GM04503 (cell line): ENCODE data around the gene ZACN.

ENCODE experiments used
- DNase-seq: peaks from one replicate; pipeline ENCODE4 v3.0.0-alpha.2; 2012; ENCODE audit warnings: low read depth

Gene ZACN

GRCh38 chr17:76082326-76083251 lies 3.6 kb downstream of the ZACN start:
- no peak for DNase-seq

DNA sequence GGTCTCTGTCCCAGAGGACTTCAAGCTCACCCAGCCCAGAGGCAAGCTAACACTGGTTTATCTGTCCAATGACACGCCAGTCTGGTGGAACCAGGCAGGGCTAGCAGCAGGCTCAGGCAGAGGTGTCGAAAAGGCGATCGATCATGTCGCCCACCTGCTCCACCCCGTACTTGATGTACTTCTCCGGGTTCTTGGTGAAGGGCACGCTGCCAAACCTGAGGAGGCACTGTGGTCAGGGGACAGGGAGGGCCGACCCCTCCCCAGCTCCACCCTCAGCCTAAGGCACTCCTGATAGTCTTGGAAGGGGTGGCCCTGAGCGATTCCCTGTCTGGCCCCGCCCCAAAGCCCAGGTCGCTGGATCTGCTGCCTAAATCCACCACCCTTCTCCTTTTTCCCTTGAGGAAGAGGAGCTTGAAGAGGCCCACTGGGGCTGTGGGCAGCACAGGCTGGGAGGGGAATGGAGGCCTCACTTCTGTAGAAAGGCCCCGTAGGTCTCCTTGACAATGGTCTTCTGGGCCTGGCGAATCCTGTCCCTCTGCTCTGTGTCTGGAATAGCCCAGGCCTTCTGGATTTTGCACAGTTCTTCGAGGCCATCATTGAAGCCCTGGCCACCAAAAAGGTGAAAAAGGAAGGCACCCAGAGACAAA lies 4.7 kb downstream of the ZACN start:
- DNase-seq = no peak

GRCh38 chr17:76085066-76085730 lies 6.2 kb downstream of the ZACN start:
- DNase-seq = no peak

DNA sequence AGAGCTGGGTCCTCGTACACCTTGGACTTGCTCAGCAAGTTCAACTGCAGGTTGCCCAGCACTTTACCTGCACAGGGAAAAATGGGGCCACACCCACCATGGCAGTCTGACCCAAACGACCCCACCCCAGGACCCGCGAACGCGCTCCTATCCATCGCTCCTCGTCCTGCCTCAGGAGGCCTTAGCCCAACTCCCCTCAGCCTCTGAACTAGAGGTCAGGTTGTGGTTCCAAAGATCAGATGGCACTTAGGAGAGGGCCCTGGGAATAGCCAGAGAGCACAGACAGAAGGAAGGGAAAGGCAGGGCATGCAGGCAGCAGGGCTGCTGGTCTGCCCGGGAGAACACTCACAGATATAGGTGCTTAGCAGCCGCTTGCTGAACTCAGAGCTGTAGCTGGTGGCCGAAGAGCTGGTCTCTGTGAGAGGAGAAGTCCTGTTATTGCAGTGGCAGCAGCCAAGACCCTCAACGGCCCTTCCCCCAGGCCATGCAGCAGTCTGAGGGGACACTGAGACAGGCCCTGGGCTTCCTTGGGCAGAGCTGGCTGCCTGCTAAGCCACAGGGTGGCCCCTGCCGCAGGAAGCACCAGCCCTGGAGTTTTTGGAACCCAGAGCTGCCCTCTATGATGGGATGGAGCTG lies 6.9 kb downstream of the ZACN start:
- DNase-seq = no peak

DNA sequence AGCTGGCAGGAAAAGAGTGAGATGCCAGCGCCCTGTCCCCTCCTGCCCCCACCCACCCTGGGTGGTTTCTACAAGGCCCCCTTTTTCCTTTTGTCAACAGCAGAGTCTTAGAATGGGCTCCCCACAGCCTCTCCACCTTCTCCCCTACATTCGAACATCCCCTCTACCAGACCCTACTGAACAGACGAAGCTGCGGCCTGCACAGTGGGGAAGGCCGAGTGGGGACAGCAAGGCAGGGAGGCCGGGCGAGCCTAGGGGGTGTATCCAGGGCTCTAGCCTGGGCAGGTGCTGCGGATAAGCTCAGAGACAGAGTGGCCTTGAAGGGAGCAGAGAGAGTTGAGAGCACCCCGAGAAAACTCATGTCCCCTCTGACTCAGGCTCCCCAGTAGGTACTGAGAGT lies 7.4 kb downstream of the ZACN start:
- no peak for DNase-seq

- no peak for DNase-seq
Measured at GRCh38 chr17:76087531-76087930, 8.5 kb downstream of the ZACN start.

GRCh38 chr17:76088041-76088867 lies 9.3 kb downstream of the ZACN start:
- DNase-seq = no peak

DNA sequence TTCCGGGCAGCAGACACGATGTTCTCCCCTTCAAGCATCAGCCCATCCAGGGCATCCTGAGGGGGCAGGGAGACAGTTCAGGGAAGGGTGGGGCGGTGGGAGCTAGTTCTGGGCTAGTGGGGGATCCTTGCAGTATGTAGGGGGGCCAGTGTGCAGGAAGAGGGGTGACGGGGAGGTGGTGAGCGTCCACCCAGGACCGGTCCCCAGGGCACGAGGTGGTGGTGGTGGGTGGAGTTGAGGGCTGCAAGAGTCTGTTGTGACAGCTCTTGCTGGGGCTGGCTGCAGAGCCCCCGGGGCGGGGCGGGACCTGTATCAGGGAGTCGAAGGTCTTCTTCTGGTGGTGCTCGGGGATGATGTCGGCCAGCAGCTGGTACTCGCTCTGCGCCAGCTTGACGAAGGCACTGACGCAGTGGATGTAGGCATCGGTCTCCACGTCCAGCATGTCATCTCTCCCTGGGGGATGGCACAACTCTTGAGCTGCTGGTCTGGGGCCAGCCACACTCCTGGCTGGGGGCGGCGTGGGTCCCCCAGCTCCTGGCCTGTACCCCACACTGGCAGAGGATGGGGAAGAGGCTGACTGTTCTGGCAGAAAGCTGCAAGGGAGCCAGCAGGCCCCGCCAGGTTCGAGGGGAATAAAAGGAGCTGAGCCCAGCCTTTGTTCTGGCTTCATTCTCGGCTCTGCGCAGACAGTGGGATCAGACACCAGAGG lies 10.0 kb downstream of the ZACN start:
- DNase-seq = no peak

DNA sequence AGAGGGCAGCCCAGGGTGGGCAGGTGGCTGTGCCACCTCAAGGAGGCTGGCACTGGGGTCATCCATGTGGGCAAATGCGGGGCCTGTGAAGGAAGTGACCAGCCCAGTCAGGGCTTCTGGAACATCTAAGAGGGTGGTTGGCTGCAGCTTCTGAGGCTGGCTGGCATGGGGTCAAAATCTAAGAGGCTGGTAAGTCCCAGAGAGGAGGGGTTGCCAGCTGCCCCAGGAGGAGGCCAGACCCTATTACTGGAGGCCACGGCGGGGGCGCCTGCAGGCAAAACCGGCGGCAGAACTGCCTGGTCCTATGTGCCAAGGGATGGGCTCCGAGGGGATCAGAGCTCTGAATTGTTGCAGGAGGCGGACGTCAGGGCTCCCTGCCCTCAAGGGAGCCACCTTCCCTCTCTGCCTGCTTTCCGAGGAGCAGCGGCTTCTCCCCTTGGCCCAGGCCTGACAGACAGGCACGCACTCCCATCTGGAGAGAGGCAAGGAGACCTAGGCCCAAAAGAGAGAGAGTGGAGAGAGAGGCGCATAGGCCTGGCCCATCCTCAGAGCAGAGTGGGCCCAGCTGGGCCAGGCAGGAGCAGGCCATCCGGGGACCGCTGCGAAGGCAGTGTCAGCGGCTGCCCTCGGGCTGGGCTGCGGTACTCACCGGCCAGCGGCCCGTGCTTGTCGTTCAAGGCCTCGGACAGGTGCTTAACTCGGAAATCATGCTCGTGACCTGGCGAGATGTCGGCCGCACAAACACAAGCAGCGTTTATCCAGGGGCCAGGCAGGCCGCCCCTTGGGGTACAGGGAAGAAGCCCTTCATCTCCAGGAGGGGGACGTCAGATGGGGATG lies 10.9 kb downstream of the ZACN start:
- DNase-seq = no peak

DNA sequence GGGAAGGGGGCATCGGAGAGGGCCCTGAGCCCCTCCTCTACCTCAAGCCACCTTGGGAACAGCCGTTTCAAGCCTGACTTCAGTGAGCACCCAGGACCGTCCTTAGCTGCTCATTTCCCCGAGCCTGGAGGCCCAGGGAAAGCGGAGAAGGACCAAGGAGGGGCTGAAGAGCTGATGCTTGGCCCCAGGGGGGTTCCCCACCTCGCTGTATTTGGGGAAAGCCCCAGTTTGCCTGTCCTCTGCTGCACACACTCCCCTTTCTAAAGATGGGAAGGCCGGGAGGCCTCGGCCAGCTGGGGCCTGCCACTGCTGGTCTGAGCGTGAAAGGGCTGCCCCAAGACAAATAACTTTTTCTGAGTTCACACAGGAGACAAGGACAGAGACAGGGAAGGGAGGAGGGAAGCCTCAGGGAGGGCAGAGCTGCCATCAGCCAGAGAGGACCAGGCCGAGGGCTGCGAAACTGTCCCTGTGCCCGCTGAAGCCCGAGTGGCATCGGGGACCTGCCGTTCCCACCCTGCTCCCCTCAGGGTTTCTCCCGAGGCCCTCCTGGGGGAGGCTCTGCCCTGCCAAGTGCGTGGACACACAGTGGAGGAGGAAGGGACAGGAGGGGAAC lies 11.6 kb downstream of the ZACN start:
- no peak for DNase-seq

- no peak for DNase-seq
Measured at GRCh38 chr17:76091526-76092286, 12.7 kb downstream of the ZACN start.

GRCh38 chr17:76092526-76093413 lies 13.8 kb downstream of the ZACN start:
- DNase-seq = no peak

DNA sequence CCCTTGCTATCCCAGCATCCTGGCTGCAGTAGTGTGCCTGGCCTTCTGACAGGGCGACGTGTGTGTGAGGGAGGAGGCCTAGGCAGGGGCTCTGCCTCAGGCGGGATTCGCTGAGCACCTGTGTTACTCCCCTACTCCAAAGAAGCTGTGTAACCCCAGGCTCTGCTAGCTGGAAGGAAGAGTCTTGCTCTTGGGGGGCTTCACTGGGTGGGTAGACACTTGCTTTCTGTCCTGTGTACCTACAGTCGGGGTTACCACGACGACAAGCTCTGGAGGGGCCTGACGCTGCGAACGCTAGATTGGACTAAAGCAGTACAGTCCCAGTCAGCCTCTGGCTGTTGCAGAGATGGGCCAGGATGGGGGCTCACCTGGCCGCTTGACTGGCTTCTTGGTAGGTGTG lies 15.1 kb downstream of the ZACN start:
- no peak for DNase-seq

DNA sequence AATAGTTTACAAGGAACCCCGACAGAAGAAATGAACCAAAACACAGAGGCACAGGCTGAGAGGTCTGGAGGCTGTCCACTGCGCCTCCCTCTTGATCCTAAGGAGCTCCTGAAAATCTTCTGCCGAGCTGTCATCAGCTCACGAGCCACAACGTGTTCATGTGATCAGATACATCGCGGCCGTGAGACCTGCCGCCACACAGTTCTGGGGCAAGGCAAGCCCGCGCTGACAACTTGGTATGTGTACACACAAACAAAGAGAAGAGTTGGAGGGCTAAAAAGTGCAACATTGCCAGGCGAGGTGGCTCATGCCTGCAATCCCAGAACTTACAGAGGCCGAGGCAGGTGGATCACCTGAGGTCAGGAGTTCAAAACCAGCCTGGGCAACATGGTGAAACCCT lies 17.0 kb downstream of the ZACN start:
- DNase-seq = no peak

GRCh38 chr17:76097716-76098295 lies 18.8 kb downstream of the ZACN start:
- no peak for DNase-seq

GRCh38 chr17:76102944-76103273 lies 23.9 kb downstream of the ZACN start:
- peak; percentile 3 for DNase-seq
